IMR-90 (cell line): Measurements from ENCODE around the gene RPRML.

Experiments
- CEBPB ChIP-seq: IDR thresholded peaks from 2 replicates; pipeline ENCODE4 v1.6.1; 2012; ENCODE audit warnings: low read depth, low read length, improper control_type of control experiment
- MAZ ChIP-seq: IDR thresholded peaks from 2 replicates; pipeline ENCODE4 v1.6.1; 2012; ENCODE audit warnings: low read depth, mild to moderate bottlenecking, low read length, improper control_type of control experiment, moderate library complexity, borderline replicate concordance
- POLR2A ChIP-seq: IDR thresholded peaks from 2 replicates; pipeline ENCODE4 v1.6.1; 2012; ENCODE audit warnings: mild to moderate bottlenecking, low read depth, low read length
- RAD21 ChIP-seq: IDR thresholded peaks from 2 replicates; pipeline ENCODE4 v1.6.1; 2012; ENCODE audit warnings: low read length, improper control_type of control experiment
- RCOR1 ChIP-seq: IDR thresholded peaks from 2 replicates; pipeline ENCODE4 v1.6.1; 2012; ENCODE audit warnings: mild to moderate bottlenecking, low read length, improper control_type of control experiment; ENCODE audit not compliant: insufficient replicate concordance
- RFX5 ChIP-seq: IDR thresholded peaks from 2 replicates; pipeline ENCODE4 v1.8.0; 2012; ENCODE audit warnings: low read depth, mild to moderate bottlenecking, low read length, moderate library complexity
- TF ChIP-seq, protein P1 (sequence below): conservative IDR thresholded peaks from 2 replicates; pipeline ENCODE4 v1.5.1; 2012; ENCODE audit warnings: mild to moderate bottlenecking, low read depth, low read length, improper control_type of control experiment
- TF ChIP-seq, protein P2 (sequence below): fragments of 150-350 bp; IDR thresholded peaks from 2 replicates; pipeline ENCODE4 v1.6.1; 2016; ENCODE audit warnings: low read depth, mild to moderate bottlenecking, low read length, moderate library complexity, borderline replicate concordance
- TF ChIP-seq, protein P3 (sequence below): fragments of 150-350 bp; IDR thresholded peaks from 2 replicates; pipeline ENCODE4 v1.6.1; 2017; ENCODE audit warnings: mild to moderate bottlenecking, antibody characterized with exemption, low read length, low read depth

DNA sequence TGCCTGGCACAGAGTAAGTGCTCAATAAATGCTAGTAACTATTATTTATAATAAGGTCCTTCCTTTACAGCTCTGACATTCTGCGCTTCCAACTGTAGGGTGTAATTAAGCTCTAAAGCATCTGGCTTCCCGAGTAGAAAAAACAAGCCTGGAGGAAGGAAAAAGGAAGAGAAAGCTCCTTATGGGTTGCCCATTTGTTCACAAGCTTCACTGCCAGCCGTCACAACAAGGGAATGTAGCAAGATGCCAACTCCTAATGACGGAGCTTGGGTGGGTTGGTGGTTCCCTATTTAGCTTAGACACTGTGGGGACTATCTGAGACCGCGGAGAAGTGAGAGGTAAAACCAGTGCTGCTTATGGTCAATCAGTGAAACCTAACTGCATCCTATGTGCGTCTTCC lies 7.3 kb upstream of the RPRML start:
- TF ChIP-seq RAD21 = no peak
- TF ChIP-seq POLR2A = no peak
- TF ChIP-seq, protein P1, sequence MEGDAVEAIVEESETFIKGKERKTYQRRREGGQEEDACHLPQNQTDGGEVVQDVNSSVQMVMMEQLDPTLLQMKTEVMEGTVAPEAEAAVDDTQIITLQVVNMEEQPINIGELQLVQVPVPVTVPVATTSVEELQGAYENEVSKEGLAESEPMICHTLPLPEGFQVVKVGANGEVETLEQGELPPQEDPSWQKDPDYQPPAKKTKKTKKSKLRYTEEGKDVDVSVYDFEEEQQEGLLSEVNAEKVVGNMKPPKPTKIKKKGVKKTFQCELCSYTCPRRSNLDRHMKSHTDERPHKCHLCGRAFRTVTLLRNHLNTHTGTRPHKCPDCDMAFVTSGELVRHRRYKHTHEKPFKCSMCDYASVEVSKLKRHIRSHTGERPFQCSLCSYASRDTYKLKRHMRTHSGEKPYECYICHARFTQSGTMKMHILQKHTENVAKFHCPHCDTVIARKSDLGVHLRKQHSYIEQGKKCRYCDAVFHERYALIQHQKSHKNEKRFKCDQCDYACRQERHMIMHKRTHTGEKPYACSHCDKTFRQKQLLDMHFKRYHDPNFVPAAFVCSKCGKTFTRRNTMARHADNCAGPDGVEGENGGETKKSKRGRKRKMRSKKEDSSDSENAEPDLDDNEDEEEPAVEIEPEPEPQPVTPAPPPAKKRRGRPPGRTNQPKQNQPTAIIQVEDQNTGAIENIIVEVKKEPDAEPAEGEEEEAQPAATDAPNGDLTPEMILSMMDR = no peak
- TF ChIP-seq RCOR1 = no peak
- TF ChIP-seq CEBPB = no peak
- TF ChIP-seq RFX5 = no peak
- TF ChIP-seq, protein P2, sequence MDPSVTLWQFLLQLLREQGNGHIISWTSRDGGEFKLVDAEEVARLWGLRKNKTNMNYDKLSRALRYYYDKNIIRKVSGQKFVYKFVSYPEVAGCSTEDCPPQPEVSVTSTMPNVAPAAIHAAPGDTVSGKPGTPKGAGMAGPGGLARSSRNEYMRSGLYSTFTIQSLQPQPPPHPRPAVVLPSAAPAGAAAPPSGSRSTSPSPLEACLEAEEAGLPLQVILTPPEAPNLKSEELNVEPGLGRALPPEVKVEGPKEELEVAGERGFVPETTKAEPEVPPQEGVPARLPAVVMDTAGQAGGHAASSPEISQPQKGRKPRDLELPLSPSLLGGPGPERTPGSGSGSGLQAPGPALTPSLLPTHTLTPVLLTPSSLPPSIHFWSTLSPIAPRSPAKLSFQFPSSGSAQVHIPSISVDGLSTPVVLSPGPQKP = no peak
- TF ChIP-seq, protein P3, sequence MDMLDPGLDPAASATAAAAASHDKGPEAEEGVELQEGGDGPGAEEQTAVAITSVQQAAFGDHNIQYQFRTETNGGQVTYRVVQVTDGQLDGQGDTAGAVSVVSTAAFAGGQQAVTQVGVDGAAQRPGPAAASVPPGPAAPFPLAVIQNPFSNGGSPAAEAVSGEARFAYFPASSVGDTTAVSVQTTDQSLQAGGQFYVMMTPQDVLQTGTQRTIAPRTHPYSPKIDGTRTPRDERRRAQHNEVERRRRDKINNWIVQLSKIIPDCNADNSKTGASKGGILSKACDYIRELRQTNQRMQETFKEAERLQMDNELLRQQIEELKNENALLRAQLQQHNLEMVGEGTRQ = no peak
- TF ChIP-seq MAZ = no peak
